Adrenal gland (tissue), 5 donors: ENCODE measurements around the gene FASN.

Experiments
- POLR2A ChIP-seq, 2 donors: fragments of 450-650 bp; IDR thresholded peaks; one replicate each; pipeline ENCODE4 v1.6.1; 2017; ENCODE audit warnings: antibody characterized with exemption in 2 of 2, mild to moderate bottlenecking in 2 of 2, moderate library complexity in 1 of 2
- TF ChIP-seq, protein P1 (sequence below), 6 experiments: fragments of 450-650 bp in 4 of 6; fragments of 200-600 bp in 2 of 6; sonication (generic) in 1 of 6; IDR thresholded peaks; 1 replicate in 5 of 6; 2 replicates in 1 of 6; pipeline versions ENCODE4 v1.5.1 to v1.8.0; 2016 to 2021; ENCODE audit warnings: antibody characterized with exemption in 6 of 6, mild to moderate bottlenecking in 2 of 6, moderate library complexity in 1 of 6
- donor health status: DM: no; HTN: no; CAD: no.

DNA sequence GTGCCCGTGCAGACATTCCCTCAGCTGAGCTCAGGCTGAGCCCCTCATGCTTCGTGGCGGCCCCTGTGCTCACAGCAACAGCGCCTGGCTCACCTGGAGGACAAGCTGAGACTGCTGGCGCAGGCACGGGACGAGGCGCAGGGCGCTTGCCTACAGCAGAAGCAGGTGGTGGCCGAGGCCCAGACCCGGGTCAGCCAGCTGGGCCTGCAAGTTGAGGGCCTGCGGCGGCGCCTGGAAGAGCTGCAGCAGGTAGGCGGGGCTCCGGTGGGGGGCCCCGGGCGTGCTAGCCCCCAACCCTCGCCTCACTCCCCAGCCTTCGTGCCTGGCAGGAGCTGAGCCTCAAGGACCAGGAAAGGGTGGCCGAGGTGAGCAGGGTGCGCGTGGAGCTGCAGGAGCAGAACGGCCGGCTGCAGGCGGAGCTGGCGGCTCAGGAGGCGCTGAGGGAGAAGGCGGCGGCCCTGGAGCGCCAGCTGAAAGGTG, 68.0 kb downstream of the FASN start:
- TF ChIP-seq POLR2A (IDR thresholded peaks at IDR 0.05) = no peak
- TF ChIP-seq, protein P1, sequence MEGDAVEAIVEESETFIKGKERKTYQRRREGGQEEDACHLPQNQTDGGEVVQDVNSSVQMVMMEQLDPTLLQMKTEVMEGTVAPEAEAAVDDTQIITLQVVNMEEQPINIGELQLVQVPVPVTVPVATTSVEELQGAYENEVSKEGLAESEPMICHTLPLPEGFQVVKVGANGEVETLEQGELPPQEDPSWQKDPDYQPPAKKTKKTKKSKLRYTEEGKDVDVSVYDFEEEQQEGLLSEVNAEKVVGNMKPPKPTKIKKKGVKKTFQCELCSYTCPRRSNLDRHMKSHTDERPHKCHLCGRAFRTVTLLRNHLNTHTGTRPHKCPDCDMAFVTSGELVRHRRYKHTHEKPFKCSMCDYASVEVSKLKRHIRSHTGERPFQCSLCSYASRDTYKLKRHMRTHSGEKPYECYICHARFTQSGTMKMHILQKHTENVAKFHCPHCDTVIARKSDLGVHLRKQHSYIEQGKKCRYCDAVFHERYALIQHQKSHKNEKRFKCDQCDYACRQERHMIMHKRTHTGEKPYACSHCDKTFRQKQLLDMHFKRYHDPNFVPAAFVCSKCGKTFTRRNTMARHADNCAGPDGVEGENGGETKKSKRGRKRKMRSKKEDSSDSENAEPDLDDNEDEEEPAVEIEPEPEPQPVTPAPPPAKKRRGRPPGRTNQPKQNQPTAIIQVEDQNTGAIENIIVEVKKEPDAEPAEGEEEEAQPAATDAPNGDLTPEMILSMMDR (IDR thresholded peaks at IDR 0.05) = no peak
